ENCODE results near the gene ZNF804A. TPM values are rescaled to one million over a fixed set of nuclear protein-coding genes. Genes with fewer than 3 reads are reported as not detected.

The ZNF804A gene
- total RNA-seq, 3 donors from 2014 or later, result under 0.01 to 0.29 (median 0.16) TPM

- H3K27me3 ChIP-seq, result no peaks in the 10 kb centered on the region
- no peaks in the 10 kb centered on the region for H3K36me3 ChIP-seq
- no peak overlapping the region for H3K4me3 ChIP-seq
- no peak for DNase-seq (ENCODE audit: low spot score in 2 of 2)
- intact Hi-C loops (cut with DNase I; ENCODE audit: low total_unique reads), result no loop called here
- H3K27ac ChIP-seq, result no peak overlapping the region
- H3K9me3 ChIP-seq, result no peaks in the 10 kb centered on the region
- no peak for TF ChIP-seq POLR2AphosphoS5 (IDR thresholded peaks at IDR 0.05)
- no peak for TF ChIP-seq CTCF (IDR thresholded peaks at IDR 0.05)
- no peak for TF ChIP-seq POLR2A (IDR thresholded peaks at IDR 0.05)
- no peaks in the 10 kb centered on the region for H3K4me1 ChIP-seq
These were observed 82.5 kb downstream of the ZNF804A start for GRCh38 chr2:184680825-184681224.

GRCh38 chr2:184681642-184682321 is 83.5 kb downstream of the ZNF804A start:
- Histone ChIP-seq H3K4me1 (no peaks in the 10 kb centered on the region), H3K4me3 (no peak overlapping the region), H3K36me3 (no peaks in the 10 kb centered on the region), H3K27ac (no peak overlapping the region), H3K27me3 (no peaks in the 10 kb centered on the region), H3K9me3 (no peaks in the 10 kb centered on the region)
- TF ChIP-seq POLR2A (IDR thresholded peaks at IDR 0.05) (no peak), CTCF (IDR thresholded peaks at IDR 0.05) (no peak), POLR2AphosphoS5 (IDR thresholded peaks at IDR 0.05) (no peak)
- DNase-seq (ENCODE audit: low spot score in 2 of 2), result no peak
- intact Hi-C loops (cut with DNase I; ENCODE audit: low total_unique reads), result no loop called here

- Histone ChIP-seq H3K27me3 (no peaks in the 10 kb centered on the region), H3K36me3 (no peaks in the 10 kb centered on the region), H3K9me3 (no peaks in the 10 kb centered on the region), H3K27ac (no peak overlapping the region), H3K4me3 (no peak overlapping the region), H3K4me1 (no peaks in the 10 kb centered on the region)
- intact Hi-C loops (cut with DNase I; ENCODE audit: low total_unique reads), result no loop called here
- TF ChIP-seq CTCF (IDR thresholded peaks at IDR 0.05), result no peak
- no peak for TF ChIP-seq POLR2AphosphoS5 (IDR thresholded peaks at IDR 0.05)
- no peak for TF ChIP-seq POLR2A (IDR thresholded peaks at IDR 0.05)
- no peak for DNase-seq (ENCODE audit: low spot score in 2 of 2)
These were observed 85.6 kb downstream of the ZNF804A start for GRCh38 chr2:184683911-184684310.

DNA sequence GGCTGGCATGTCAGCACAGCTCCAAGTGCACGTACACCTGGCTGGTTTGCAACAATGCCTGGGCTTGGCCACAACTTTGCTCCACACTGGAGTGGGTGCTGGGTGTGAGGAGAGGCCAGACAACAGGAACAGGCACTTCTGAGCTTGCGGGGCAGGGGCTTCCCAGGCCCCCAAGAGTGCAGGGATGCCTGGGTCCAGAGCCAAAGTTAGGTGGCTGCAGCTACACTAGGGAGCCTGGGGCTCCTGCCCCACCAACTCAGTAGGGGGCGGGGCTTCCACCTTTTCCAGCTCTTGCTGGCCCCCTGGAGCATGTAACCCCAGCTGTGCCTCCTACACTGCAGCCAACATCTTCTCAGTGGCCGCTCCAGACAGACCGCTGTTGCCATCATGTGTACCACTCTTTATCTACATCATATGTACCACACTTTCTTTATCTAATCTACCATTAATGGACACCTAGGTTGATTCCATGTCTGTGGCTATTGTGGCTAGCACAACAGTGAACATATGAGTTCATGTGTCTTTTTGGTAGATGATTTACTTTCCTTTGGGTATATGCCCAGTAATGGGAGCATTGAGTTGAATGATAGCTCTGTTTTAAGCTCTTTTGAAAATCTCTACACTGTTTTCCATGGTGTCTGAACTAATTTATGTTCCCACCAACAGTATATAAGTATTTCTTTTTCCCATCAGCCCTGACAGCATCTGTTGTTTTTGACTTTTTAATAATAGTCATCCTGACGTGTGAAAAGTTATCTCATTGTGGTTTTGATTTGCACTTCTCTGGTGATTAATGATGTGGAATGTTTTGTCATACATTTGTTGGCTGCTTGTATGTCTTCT is 87.9 kb downstream of the ZNF804A start:
- no peaks in the 10 kb centered on the region for H3K36me3 ChIP-seq
- H3K27me3 ChIP-seq, result no peaks in the 10 kb centered on the region
- intact Hi-C loops (cut with DNase I; ENCODE audit: low total_unique reads), result no loop called here
- DNase-seq (ENCODE audit: low spot score in 2 of 2), result no peak
- H3K9me3 ChIP-seq, result no peaks in the 10 kb centered on the region
- H3K27ac ChIP-seq, result no peak overlapping the region
- no peak overlapping the region for H3K4me3 ChIP-seq
- TF ChIP-seq POLR2A (IDR thresholded peaks at IDR 0.05) (no peak), POLR2AphosphoS5 (IDR thresholded peaks at IDR 0.05) (no peak), CTCF (IDR thresholded peaks at IDR 0.05) (no peak)
- no peaks in the 10 kb centered on the region for H3K4me1 ChIP-seq

- H3K27ac ChIP-seq, result no peak overlapping the region
- intact Hi-C loops (cut with DNase I; ENCODE audit: low total_unique reads), result no loop called here
- H3K27me3 ChIP-seq, result no peaks in the 10 kb centered on the region
- no peaks in the 10 kb centered on the region for H3K9me3 ChIP-seq
- no peaks in the 10 kb centered on the region for H3K4me1 ChIP-seq
- no peak overlapping the region for H3K4me3 ChIP-seq
- DNase-seq (ENCODE audit: low spot score in 2 of 2), result no peak
- no peak for TF ChIP-seq POLR2AphosphoS5 (IDR thresholded peaks at IDR 0.05)
- TF ChIP-seq CTCF (IDR thresholded peaks at IDR 0.05), result no peak
- no peak for TF ChIP-seq POLR2A (IDR thresholded peaks at IDR 0.05)
- H3K36me3 ChIP-seq, result no peaks in the 10 kb centered on the region
These were observed 91.3 kb downstream of the ZNF804A start for GRCh38 chr2:184689638-184690037.
